ENCODE measurements around the gene GLI3. TPM values are rescaled to one million over a fixed set of nuclear protein-coding genes. Genes with fewer than 3 reads are reported as not detected.

GLI3 gene
- total RNA-seq, 1 experiment from 2014 or later: 46.2 TPM

GRCh38 chr7:42159130-42159529, 77.9 kb downstream of the GLI3 start:
- H3K4me3 Mint-ChIP-seq: no peak overlapping the region
- ChIA-PET POLR2A (interaction anchor here (1.1 kb wide), 1 partner anchor 26 kb away, joined by 4 read pairs; no protein-coding TSS in a partner anchor), CTCF (interaction anchor here (1.6 kb wide), 1 partner anchor 56 kb away, joined by 3 read pairs; no protein-coding TSS in a partner anchor)
- no peaks in the 10 kb centered on the region for H3K27me3 Mint-ChIP-seq (ENCODE audit: low read depth)
- ATAC-seq (no peak), DNase-seq (ENCODE audit: low spot score) (no peak)
- TF ChIP-seq ZBTB21 (CRISPR knock-in tag; IDR thresholded peaks at IDR 0.05; ENCODE audit: borderline replicate concordance) (no peak), NR1H2 (CRISPR knock-in tag; IDR thresholded peaks at IDR 0.05) (no peak), ZBTB43 (CRISPR knock-in tag; IDR thresholded peaks at IDR 0.05) (no peak), ZNF121 (CRISPR knock-in tag; IDR thresholded peaks at IDR 0.05) (no peak), TEAD4 (CRISPR knock-in tag; IDR thresholded peaks at IDR 0.05) (no peak)
- peaks cover 57% of the 10 kb centered on the region for H3K4me1 Mint-ChIP-seq
- peak overlapping the region; percentile 43; the same call in 1 of the 2 replicates for H3K27ac Mint-ChIP-seq
- H3K9me3 Mint-ChIP-seq: no peaks in the 10 kb centered on the region
- no peaks in the 10 kb centered on the region for H3K36me3 Mint-ChIP-seq

GRCh38 chr7:42156967-42157721, 79.9 kb downstream of the GLI3 start:
- Mint-ChIP-seq H3K4me1 (peaks cover 44% of the 10 kb centered on the region), H3K36me3 (no peaks in the 10 kb centered on the region), H3K9me3 (no peaks in the 10 kb centered on the region), H3K4me3 (0 out of 2 replicates have a peak overlapping the region, but pooled peaks have one; percentile 22), H3K27me3 (ENCODE audit: low read depth) (no peaks in the 10 kb centered on the region), H3K27ac (peak overlapping the region; percentile 87)
- no peak for TF ChIP-seq RORB (CRISPR knock-in tag; IDR thresholded peaks at IDR 0.05)
- TF ChIP-seq HMGXB4 (CRISPR knock-in tag; IDR thresholded peaks at IDR 0.05): no peak
- no peak for TF ChIP-seq ZNF138 (CRISPR knock-in tag; conservative IDR thresholded peaks at IDR 0.05)
- TF ChIP-seq ATF2 (CRISPR knock-in tag; IDR thresholded peaks at IDR 0.05; ENCODE audit: borderline replicate concordance, low read depth): no peak
- no peak for TF ChIP-seq CREM (CRISPR knock-in tag; IDR thresholded peaks at IDR 0.05)
- TF ChIP-seq USF2 (CRISPR knock-in tag; IDR thresholded peaks at IDR 0.05): no peak
- TF ChIP-seq NR1H2 (CRISPR knock-in tag; IDR thresholded peaks at IDR 0.05): no peak
- no peak for TF ChIP-seq GTF2I (CRISPR knock-in tag; conservative IDR thresholded peaks at IDR 0.05)
- ATAC-seq: no peak
- POLR2A ChIA-PET: interaction anchor here (1.0 kb wide), 1 partner anchor 775 kb away, joined by 3 read pairs; the partner anchor contains the start of genes MRPL32 and PSMA2
- no peak for DNase-seq (ENCODE audit: low spot score)
- CTCF ChIA-PET: interaction anchor here (0.6 to 1.5 kb wide), 3 partner anchors 20 to 68 kb away, joined by 3 to 4 read pairs (median 4); no protein-coding TSS in a partner anchor

- POLR2A ChIA-PET: interaction anchor here (1.0 kb wide), 1 partner anchor 776 kb away, joined by 3 read pairs; the partner anchor contains the start of genes MRPL32 and PSMA2
- DNase-seq (ENCODE audit: low spot score): no peak
- CTCF ChIA-PET: interaction anchor here (0.6 to 1.5 kb wide), 4 partner anchors 19 to 69 kb away, joined by 3 to 4 read pairs (median 3); no protein-coding TSS in a partner anchor
- Mint-ChIP-seq H3K4me1 (peaks cover 39% of the 10 kb centered on the region), H3K9me3 (no peaks in the 10 kb centered on the region), H3K27me3 (ENCODE audit: low read depth) (no peaks in the 10 kb centered on the region), H3K27ac (peak overlapping the region; percentile 71; the same call in 1 of the 2 replicates), H3K4me3 (no peak overlapping the region), H3K36me3 (no peaks in the 10 kb centered on the region)
- no peak for ATAC-seq
- TF ChIP-seq KAT7 (CRISPR knock-in tag; IDR thresholded peaks at IDR 0.05; ENCODE audit: borderline replicate concordance) (no peak), FOXK1 (CRISPR knock-in tag; IDR thresholded peaks at IDR 0.05) (no peak), CREM (CRISPR knock-in tag; IDR thresholded peaks at IDR 0.05) (no peak), ELF4 (CRISPR knock-in tag; IDR thresholded peaks at IDR 0.05; ENCODE audit: low read depth) (no peak), ZNF396 (CRISPR knock-in tag; IDR thresholded peaks at IDR 0.05; ENCODE audit: borderline replicate concordance) (no peak), MXD4 (CRISPR knock-in tag; IDR thresholded peaks at IDR 0.05; ENCODE audit: borderline replicate concordance) (no peak), NFATC4 (CRISPR knock-in tag; IDR thresholded peaks at IDR 0.05) (no peak), SMAD4 (CRISPR knock-in tag; IDR thresholded peaks at IDR 0.05) (no peak), JAZF1 (CRISPR knock-in tag; IDR thresholded peaks at IDR 0.05) (no peak), GRHL2 (CRISPR knock-in tag; IDR thresholded peaks at IDR 0.05; ENCODE audit: insufficient replicate concordance, severe bottlenecking) (no peak), STAT6 (CRISPR knock-in tag; conservative IDR thresholded peaks at IDR 0.05; ENCODE audit: low read depth) (no peak)
These were observed 80.6 kb downstream of the GLI3 start for GRCh38 chr7:42156291-42156865.

Data from WTC11 (cell line).